Endothelial cell (in vitro differentiated cells): ENCODE measurements around the gene PIGN. TPM values are rescaled to one million over a fixed set of nuclear protein-coding genes. Genes with fewer than 3 reads are reported as not detected.

Experiments
- DNase-seq: peaks from one replicate; pipeline ENCODE4 v3.0.0; 2021; ENCODE audit warnings: low spot score
- H3K27ac Mint-ChIP-seq: one replicate; pipeline ENCODE4 v1.8.0; 2021; ENCODE audit warnings: mixed read lengths, inconsistent platforms; ENCODE audit not compliant: unreplicated experiment
- H3K27me3 Mint-ChIP-seq: one replicate; pipeline ENCODE4 v1.8.0; 2021; ENCODE audit warnings: mild to moderate bottlenecking, moderate library complexity, mixed read lengths, inconsistent platforms; ENCODE audit not compliant: unreplicated experiment
- H3K36me3 Mint-ChIP-seq: one replicate; pipeline ENCODE4 v1.8.0; 2021; ENCODE audit warnings: mild to moderate bottlenecking, low read depth, mixed read lengths, inconsistent platforms; ENCODE audit not compliant: unreplicated experiment
- H3K4me1 Mint-ChIP-seq: one replicate; pipeline ENCODE4 v1.8.0; 2021; ENCODE audit warnings: mild to moderate bottlenecking, mixed read lengths, inconsistent platforms; ENCODE audit not compliant: unreplicated experiment
- H3K4me3 Mint-ChIP-seq: one replicate; pipeline ENCODE4 v1.8.0; 2021; ENCODE audit warnings: mild to moderate bottlenecking, mixed read lengths, inconsistent platforms; ENCODE audit not compliant: unreplicated experiment
- H3K9me3 Mint-ChIP-seq: one replicate; pipeline ENCODE4 v1.8.0; 2021; ENCODE audit warnings: mixed read lengths, inconsistent platforms; ENCODE audit not compliant: unreplicated experiment
- total RNA-seq: library from RNA; stranded (reverse); fragmentation: NEBNext Ultra II Directional; extraction: Animal tissue kit (Norgen Biotek cat#: 25700); gene quantifications from one replicate; pipeline ENCODE4 v1.2.1, GENCODE V29; 2021; ENCODE audit not compliant: unreplicated experiment
- TF ChIP-seq, protein P1 (sequence below): fragments of 200-600 bp; sonication (generic); IDR thresholded peaks from one replicate; pipeline ENCODE4 v1.5.0; 2021; ENCODE audit warnings: antibody characterized with exemption; ENCODE audit not compliant: unreplicated experiment

The PIGN gene
- total RNA-seq, 1 donor from 2014 or later: 23.0 TPM

DNA sequence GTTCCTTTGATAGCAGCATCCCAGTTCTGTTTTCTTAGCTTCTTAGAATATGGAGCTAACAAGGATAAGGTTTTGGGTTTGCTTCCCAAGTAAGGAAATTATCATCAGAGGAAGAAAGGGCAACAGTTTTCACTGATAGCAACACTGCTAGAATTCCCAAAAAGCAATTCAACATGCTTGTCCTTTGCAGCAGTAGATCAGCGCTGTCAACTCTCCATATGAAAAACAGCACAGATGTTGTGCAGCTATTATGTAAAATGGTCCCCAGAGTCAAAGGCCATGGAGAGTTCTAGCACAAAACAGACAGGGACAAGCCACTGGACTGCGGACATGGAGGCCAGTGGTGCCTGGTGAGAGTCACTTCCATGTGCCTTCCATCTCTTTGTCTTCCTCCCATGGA lies 158.1 kb downstream of the PIGN start:
- H3K27me3 Mint-ChIP-seq: peaks cover 2% of the 10 kb centered on the region
- no peaks in the 10 kb centered on the region for H3K9me3 Mint-ChIP-seq
- no peaks in the 10 kb centered on the region for H3K36me3 Mint-ChIP-seq
- TF ChIP-seq, protein P1, sequence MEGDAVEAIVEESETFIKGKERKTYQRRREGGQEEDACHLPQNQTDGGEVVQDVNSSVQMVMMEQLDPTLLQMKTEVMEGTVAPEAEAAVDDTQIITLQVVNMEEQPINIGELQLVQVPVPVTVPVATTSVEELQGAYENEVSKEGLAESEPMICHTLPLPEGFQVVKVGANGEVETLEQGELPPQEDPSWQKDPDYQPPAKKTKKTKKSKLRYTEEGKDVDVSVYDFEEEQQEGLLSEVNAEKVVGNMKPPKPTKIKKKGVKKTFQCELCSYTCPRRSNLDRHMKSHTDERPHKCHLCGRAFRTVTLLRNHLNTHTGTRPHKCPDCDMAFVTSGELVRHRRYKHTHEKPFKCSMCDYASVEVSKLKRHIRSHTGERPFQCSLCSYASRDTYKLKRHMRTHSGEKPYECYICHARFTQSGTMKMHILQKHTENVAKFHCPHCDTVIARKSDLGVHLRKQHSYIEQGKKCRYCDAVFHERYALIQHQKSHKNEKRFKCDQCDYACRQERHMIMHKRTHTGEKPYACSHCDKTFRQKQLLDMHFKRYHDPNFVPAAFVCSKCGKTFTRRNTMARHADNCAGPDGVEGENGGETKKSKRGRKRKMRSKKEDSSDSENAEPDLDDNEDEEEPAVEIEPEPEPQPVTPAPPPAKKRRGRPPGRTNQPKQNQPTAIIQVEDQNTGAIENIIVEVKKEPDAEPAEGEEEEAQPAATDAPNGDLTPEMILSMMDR: no peak
- no peak for DNase-seq
- H3K4me1 Mint-ChIP-seq: peaks cover 5% of the 10 kb centered on the region
- no peak overlapping the region for H3K27ac Mint-ChIP-seq
- H3K4me3 Mint-ChIP-seq: no peak overlapping the region

DNA sequence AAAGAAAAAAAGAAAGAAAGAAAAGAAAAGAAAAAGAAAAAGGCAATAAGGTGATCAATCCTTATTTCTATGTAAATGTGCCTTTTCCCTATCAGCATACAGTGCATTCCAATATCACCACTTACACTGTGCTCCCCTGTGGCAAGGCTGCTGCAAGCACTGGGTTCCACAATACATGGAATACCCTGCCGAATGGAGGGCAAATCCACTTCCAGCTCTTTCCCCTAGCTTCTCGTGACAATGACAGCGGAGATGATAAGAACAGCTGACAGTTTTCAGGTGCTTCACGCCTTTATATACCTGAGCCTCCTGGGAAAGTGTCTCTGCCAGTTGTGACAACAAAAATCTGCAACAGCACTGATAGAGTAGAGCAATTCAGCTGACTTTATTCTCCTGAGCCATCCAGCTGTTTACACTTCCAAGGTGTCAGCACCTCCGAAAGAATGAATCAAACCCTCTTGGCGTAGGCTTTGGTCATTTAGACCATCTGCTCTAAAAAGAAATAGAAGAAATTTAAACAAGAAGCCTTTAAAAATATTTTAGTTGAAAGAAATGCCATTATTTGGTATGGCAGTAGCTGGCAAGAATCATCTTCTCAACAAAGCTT lies 158.8 kb downstream of the PIGN start:
- no peak for DNase-seq
- H3K9me3 Mint-ChIP-seq: no peaks in the 10 kb centered on the region
- no peak overlapping the region for H3K4me3 Mint-ChIP-seq
- no peak overlapping the region for H3K27ac Mint-ChIP-seq
- H3K4me1 Mint-ChIP-seq: peaks cover 5% of the 10 kb centered on the region
- TF ChIP-seq, protein P1: no peak
- H3K27me3 Mint-ChIP-seq: peaks cover 2% of the 10 kb centered on the region
- no peaks in the 10 kb centered on the region for H3K36me3 Mint-ChIP-seq

DNA sequence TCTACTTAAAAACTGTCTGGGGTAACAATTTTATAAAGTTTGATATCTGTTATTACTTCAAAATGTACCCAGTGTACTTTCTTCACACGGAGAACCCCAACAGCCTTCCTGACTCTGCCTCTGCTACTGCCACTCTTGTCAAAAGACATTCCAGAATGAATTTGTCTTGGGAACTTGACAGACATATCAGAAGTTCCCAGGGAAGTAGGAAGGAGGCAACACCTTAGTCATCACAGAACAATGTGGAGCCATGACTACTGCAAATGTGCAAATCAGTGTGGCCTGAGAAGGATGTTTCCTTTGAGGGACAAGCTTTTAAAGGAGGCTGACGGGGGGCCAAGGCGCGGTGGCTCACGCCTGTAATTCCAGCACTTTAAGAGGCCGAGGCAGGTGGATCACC lies 160.3 kb downstream of the PIGN start:
- TF ChIP-seq, protein P1: no peak
- DNase-seq: no peak
- Mint-ChIP-seq H3K27me3 (peaks cover 2% of the 10 kb centered on the region), H3K4me3 (no peak overlapping the region), H3K9me3 (no peaks in the 10 kb centered on the region), H3K4me1 (peaks cover 5% of the 10 kb centered on the region), H3K27ac (no peak overlapping the region), H3K36me3 (no peaks in the 10 kb centered on the region)

DNA sequence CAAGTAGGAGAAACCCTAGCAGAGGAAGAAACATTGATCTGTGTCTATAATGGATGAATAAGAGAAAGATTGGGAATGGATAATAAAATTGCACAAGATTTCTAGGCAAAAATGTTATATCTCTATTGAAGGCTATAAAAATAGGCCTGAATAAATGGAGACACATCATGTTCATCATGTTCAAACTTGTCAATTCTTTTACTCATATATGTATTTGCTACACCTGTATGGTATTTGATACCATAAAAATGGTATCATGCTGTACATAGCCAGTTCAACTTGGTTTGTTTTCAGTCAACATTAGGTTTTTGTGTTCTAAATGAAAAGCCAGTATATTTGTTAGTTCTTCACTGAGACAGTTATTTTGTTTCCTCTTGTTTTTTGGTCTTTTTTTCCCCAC lies 161.9 kb downstream of the PIGN start:
- no peaks in the 10 kb centered on the region for H3K36me3 Mint-ChIP-seq
- no peak for DNase-seq
- no peak overlapping the region for H3K4me3 Mint-ChIP-seq
- no peaks in the 10 kb centered on the region for H3K9me3 Mint-ChIP-seq
- no peak overlapping the region for H3K27ac Mint-ChIP-seq
- H3K27me3 Mint-ChIP-seq: peaks cover 2% of the 10 kb centered on the region
- H3K4me1 Mint-ChIP-seq: peaks cover 5% of the 10 kb centered on the region
- TF ChIP-seq, protein P1: no peak

DNA sequence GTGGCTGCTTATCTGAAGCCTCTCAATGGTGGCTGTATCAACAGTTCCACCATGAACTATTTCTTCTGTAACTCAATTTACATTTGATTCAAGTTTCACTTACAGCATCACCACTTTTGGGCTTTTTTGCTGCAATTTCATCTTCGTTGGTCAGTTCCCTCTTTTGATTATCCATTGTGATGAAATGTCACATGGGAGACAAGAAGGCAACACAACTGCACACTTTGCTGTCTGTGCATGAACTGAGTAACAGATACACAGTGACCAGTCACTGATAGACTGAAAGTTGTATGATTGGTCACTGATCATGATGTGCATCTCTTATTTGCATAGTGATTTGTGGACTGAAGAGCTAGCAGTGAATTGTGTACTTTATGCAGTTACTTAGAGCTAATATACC lies 163.3 kb downstream of the PIGN start:
- no peak for DNase-seq
- Mint-ChIP-seq H3K36me3 (no peaks in the 10 kb centered on the region), H3K27me3 (peaks cover 2% of the 10 kb centered on the region), H3K4me1 (peaks cover 5% of the 10 kb centered on the region), H3K9me3 (no peaks in the 10 kb centered on the region), H3K4me3 (no peak overlapping the region), H3K27ac (no peak overlapping the region)
- TF ChIP-seq, protein P1: no peak
